Neural crest cell (in vitro differentiated cells): ENCODE results near the gene MEGF8. TPM values are rescaled to one million over a fixed set of nuclear protein-coding genes. Genes with fewer than 3 reads are reported as not detected.

Source experiments
- DNase-seq: peaks from one replicate; pipeline ENCODE4 v3.0.0; 2021; ENCODE audit warnings: low read depth, mixed read lengths, low spot score
- H3K27ac Mint-ChIP-seq: one replicate; pipeline ENCODE4 v1.8.0; 2021; ENCODE audit warnings: mild to moderate bottlenecking, mixed read lengths; ENCODE audit not compliant: unreplicated experiment
- H3K27me3 Mint-ChIP-seq: 2 replicates; pipeline ENCODE4 v1.8.0; 2021; ENCODE audit warnings: low read depth, mild to moderate bottlenecking, mixed read lengths
- H3K36me3 Mint-ChIP-seq: 2 replicates; pipeline ENCODE4 v1.8.0; 2021; ENCODE audit warnings: low read depth, mild to moderate bottlenecking, mixed read lengths
- H3K4me1 Mint-ChIP-seq: 2 replicates; pipeline ENCODE4 v1.8.0; 2021; ENCODE audit warnings: mixed read lengths
- H3K4me3 Mint-ChIP-seq: one replicate; pipeline ENCODE4 v1.8.0; 2021; ENCODE audit warnings: mild to moderate bottlenecking, mixed read lengths
- H3K9me3 Mint-ChIP-seq: 2 replicates; pipeline ENCODE4 v1.8.0; 2021; ENCODE audit warnings: mixed read lengths
- CTCF ChIP-seq: fragments of 200-600 bp; sonication (generic); conservative IDR thresholded peaks from 2 replicates; pipeline ENCODE4 v1.5.0; 2021; ENCODE audit warnings: antibody characterized with exemption, mild to moderate bottlenecking
- microRNA-seq: library from miRNA; unstranded; fragments of <30 nt; microRNA quantifications from one replicate; pipeline ENCODE4, GENCODE V29; 2020
- total RNA-seq: library from RNA; stranded (reverse); gene quantifications from 2 replicates; pipeline ENCODE4 v1.2.1, GENCODE V29; 2021

The MEGF8 gene
- total RNA-seq, 1 donor from 2014 or later, result 39.2 TPM

GRCh38 chr19:42426643-42427042 is 101.2 kb downstream of the MEGF8 start:
- H3K27me3 Mint-ChIP-seq, result no peaks in the 10 kb centered on the region
- H3K27ac Mint-ChIP-seq, result no peak overlapping the region
- no peak for TF ChIP-seq CTCF
- H3K9me3 Mint-ChIP-seq, result no peaks in the 10 kb centered on the region
- no peaks in the 10 kb centered on the region for H3K36me3 Mint-ChIP-seq
- peaks cover 23% of the 10 kb centered on the region for H3K4me1 Mint-ChIP-seq
- H3K4me3 Mint-ChIP-seq, result peak overlapping the region; percentile 27
- DNase-seq, result no peak

- H3K4me1 Mint-ChIP-seq, result peaks cover 17% of the 10 kb centered on the region
- H3K9me3 Mint-ChIP-seq, result no peaks in the 10 kb centered on the region
- H3K4me3 Mint-ChIP-seq, result peak within 1 kb of the TSS; percentile 27
- TF ChIP-seq CTCF, result no peak
- no peaks in the 10 kb centered on the region for H3K27me3 Mint-ChIP-seq
- DNase-seq, result no peak
- no peaks in the 10 kb centered on the region for H3K36me3 Mint-ChIP-seq
- H3K27ac Mint-ChIP-seq, result no peak within 1 kb of the TSS
These were observed 101.9 kb downstream of the MEGF8 start, which contains the start of gene LIPE for GRCh38 chr19:42427313-42427712. Gene LIPE (minus strand): TSS chr19:42427388. CDS start chr19:42427149, 239 bp downstream.

Small RNAs within 50 kb of the gene (microRNA-seq; reads per million reads assigned to microRNA genes)
- not detected for gene MIR8077

Other genes starting within 250 kb of the MEGF8 start
- 25.6 and 26.0 TPM in 2 replicates for gene ZNF574, start 249.5 kb upstream of the MEGF8 start, total RNA-seq
- 2.3 and 2.5 TPM in 2 replicates for gene POU2F2, start 193.2 kb upstream of the MEGF8 start, total RNA-seq
- gene DEDD2, start 108.0 kb upstream of the MEGF8 start, total RNA-seq, result 20.6 and 21.5 TPM in 2 replicates
- 18.4 and 24.2 TPM in 2 replicates for gene ZNF526, start 105.3 kb upstream of the MEGF8 start, total RNA-seq
- gene GSK3A, start 83.0 kb upstream of the MEGF8 start, total RNA-seq, result 66.1 and 68.0 TPM in 2 replicates
- 102 and 105 TPM in 2 replicates for gene ERF, start 70.5 kb upstream of the MEGF8 start, total RNA-seq
- gene CIC, start 56.4 kb upstream of the MEGF8 start, total RNA-seq, result 91.6 and 93.4 TPM in 2 replicates
- 2.2 and 2.8 TPM in 2 replicates for gene PRR19, start 23.5 kb upstream of the MEGF8 start, total RNA-seq
- gene PAFAH1B3, start 23.0 kb upstream of the MEGF8 start, total RNA-seq, result 166 and 173 TPM in 2 replicates
- gene TMEM145, start 12.3 kb upstream of the MEGF8 start, total RNA-seq, result 18.4 and 19.4 TPM in 2 replicates
- 2.2 and 3.6 TPM in 2 replicates for gene CNFN, start 64.7 kb downstream of the MEGF8 start, total RNA-seq
- gene LIPE, start 101.8 kb downstream of the MEGF8 start, total RNA-seq, result 24.5 and 29.1 TPM in 2 replicates
- gene CXCL17, start 117.3 kb downstream of the MEGF8 start, total RNA-seq, result not detected in 2 replicates
- gene CEACAM1, start 202.8 kb downstream of the MEGF8 start, total RNA-seq, result not detected in 2 replicates